ENCODE data around the gene RSPRY1.

DNA sequence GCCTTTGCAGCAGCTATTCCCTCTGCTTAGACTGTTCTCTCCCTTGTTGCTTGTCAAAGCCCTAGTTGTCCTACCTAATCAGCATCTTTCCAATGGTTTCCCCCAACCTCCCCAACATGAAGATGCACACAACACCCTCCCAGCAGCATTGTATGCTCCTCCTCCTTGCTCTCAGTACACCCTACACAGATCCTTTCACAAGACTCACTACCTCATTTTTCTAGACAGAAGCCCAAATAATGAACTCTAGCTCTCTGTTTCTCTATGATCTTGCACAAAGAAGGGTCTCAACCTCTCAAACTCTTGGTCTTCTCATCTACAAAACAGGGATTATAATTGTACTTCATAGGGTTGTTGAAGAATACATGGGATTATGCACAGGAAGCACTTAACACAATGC, 19.7 kb upstream of the RSPRY1 start:
- TF ChIP-seq CTCF (IDR thresholded peaks at IDR 0.05) (no peak), POLR2A (IDR thresholded peaks at IDR 0.05) (no peak), EP300 (IDR thresholded peaks at IDR 0.05) (no peak), POLR2AphosphoS5 (IDR thresholded peaks at IDR 0.05) (no peak)

All from gastroesophageal sphincter (tissue), 3 donors.